ENCODE measurements around the gene TNS3. TPM values are rescaled to one million over a fixed set of nuclear protein-coding genes. Genes with fewer than 3 reads are reported as not detected.

The TNS3 gene
- total and polyA plus RNA-seq, 2 of the 13 experiments (the other 11 are each of a cell fraction or from before 2014, with no cell fraction given) = 52.9 to 55.7 TPM

DNA sequence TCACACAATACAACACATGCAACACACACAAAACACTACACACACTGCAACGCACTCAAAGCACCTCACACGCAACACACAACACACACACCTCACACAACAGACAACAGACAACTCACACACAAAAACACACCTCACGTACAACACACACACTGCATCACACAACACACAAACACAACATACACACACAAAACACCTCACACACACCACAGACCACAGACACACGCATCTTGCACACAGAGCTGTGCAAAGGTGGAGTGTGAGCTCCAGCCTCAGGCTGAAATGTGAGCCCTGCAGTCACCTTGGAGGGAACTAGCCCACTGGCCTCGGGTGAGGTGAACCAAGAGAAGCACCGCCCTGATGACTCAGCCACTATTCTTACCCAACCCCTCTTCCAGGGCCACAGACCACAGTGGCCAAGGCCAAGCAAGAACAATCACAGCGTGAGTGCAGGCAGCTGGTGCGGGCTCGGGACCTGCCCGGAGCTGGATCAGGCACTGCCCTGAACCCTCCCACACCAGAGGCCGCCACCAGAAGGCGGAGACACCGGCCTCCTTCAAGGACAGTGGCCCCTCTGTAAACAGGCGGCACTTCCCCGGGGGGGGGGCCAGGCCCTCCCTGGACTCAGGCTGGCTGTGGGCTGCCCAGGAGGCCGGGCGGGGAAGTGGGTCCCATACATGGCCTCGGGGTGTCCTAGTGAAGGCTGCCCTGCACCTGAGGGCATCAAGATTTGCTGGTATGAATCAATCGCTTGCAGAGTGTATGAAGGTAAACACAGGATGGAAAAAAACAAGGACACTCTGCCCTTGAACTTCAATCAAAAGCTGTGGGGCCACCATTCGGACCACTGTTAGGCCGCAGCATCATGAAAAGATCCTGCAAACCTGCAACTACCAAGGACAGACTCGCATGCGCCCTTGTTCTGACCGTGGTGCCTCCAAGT lies 106.7 kb downstream of the TNS3 start (continued):
- TF ChIP-seq ZNF879 (CRISPR knock-in tag; IDR thresholded peaks at IDR 0.05) = no peak
- TF ChIP-seq KDM3A (CRISPR knock-in tag; IDR thresholded peaks at IDR 0.05; ENCODE audit: low read depth) = peak; percentile 91
- peak; percentile 88 for TF ChIP-seq ZSCAN9 (CRISPR knock-in tag; IDR thresholded peaks at IDR 0.05; ENCODE audit: borderline replicate concordance)
- TF ChIP-seq, protein P1, sequence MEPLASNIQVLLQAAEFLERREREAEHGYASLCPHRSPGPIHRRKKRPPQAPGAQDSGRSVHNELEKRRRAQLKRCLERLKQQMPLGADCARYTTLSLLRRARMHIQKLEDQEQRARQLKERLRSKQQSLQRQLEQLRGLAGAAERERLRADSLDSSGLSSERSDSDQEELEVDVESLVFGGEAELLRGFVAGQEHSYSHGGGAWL (CRISPR knock-in tag; IDR thresholded peaks at IDR 0.05) = peak; percentile 65
- TF ChIP-seq, protein P2, sequence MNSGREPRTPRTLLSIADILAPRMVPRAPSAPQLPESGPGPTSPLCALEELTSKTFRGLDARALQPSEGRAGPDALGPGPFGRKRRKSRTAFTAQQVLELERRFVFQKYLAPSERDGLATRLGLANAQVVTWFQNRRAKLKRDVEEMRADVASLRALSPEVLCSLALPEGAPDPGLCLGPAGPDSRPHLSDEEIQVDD (CRISPR knock-in tag; IDR thresholded peaks at IDR 0.05; ENCODE audit: borderline replicate concordance) = no peak
- TF ChIP-seq PLRG1 (conservative IDR thresholded peaks at IDR 0.05) = no peak
- TF ChIP-seq, protein P3, sequence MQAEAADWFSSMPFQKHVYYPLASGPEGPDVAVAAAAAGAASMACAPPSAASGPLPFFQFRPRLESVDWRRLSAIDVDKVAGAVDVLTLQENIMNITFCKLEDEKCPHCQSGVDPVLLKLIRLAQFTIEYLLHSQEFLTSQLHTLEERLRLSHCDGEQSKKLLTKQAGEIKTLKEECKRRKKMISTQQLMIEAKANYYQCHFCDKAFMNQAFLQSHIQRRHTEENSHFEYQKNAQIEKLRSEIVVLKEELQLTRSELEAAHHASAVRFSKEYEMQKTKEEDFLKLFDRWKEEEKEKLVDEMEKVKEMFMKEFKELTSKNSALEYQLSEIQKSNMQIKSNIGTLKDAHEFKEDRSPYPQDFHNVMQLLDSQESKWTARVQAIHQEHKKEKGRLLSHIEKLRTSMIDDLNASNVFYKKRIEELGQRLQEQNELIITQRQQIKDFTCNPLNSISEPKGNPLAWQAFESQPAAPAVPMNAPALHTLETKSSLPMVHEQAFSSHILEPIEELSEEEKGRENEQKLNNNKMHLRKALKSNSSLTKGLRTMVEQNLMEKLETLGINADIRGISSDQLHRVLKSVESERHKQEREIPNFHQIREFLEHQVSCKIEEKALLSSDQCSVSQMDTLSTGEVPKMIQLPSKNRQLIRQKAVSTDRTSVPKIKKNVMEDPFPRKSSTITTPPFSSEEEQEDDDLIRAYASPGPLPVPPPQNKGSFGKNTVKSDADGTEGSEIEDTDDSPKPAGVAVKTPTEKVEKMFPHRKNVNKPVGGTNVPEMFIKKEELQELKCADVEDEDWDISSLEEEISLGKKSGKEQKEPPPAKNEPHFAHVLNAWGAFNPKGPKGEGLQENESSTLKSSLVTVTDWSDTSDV (CRISPR knock-in tag; IDR thresholded peaks at IDR 0.05) = 0 out of 2 replicates have a peak, but pooled peaks have one; percentile 82
- peak; percentile 75; the same call in 1 of the 2 replicates for TF ChIP-seq MIXL1 (CRISPR knock-in tag; IDR thresholded peaks at IDR 0.05)
- TF ChIP-seq ZNF766 (CRISPR knock-in tag; IDR thresholded peaks at IDR 0.05; ENCODE audit: borderline replicate concordance) = 0 out of 2 replicates have a peak, but pooled peaks have one; percentile 37
- TF ChIP-seq, protein P4, sequence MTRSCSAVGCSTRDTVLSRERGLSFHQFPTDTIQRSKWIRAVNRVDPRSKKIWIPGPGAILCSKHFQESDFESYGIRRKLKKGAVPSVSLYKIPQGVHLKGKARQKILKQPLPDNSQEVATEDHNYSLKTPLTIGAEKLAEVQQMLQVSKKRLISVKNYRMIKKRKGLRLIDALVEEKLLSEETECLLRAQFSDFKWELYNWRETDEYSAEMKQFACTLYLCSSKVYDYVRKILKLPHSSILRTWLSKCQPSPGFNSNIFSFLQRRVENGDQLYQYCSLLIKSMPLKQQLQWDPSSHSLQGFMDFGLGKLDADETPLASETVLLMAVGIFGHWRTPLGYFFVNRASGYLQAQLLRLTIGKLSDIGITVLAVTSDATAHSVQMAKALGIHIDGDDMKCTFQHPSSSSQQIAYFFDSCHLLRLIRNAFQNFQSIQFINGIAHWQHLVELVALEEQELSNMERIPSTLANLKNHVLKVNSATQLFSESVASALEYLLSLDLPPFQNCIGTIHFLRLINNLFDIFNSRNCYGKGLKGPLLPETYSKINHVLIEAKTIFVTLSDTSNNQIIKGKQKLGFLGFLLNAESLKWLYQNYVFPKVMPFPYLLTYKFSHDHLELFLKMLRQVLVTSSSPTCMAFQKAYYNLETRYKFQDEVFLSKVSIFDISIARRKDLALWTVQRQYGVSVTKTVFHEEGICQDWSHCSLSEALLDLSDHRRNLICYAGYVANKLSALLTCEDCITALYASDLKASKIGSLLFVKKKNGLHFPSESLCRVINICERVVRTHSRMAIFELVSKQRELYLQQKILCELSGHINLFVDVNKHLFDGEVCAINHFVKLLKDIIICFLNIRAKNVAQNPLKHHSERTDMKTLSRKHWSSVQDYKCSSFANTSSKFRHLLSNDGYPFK (CRISPR knock-in tag; IDR thresholded peaks at IDR 0.05; ENCODE audit: borderline replicate concordance) = peak; percentile 47; the same call in 1 of the 2 replicates
- TF ChIP-seq ZNF83 (CRISPR knock-in tag; IDR thresholded peaks at IDR 0.05; ENCODE audit: borderline replicate concordance) = 0 out of 2 replicates have a peak, but pooled peaks have one; percentile 40
- TF ChIP-seq, protein P5, sequence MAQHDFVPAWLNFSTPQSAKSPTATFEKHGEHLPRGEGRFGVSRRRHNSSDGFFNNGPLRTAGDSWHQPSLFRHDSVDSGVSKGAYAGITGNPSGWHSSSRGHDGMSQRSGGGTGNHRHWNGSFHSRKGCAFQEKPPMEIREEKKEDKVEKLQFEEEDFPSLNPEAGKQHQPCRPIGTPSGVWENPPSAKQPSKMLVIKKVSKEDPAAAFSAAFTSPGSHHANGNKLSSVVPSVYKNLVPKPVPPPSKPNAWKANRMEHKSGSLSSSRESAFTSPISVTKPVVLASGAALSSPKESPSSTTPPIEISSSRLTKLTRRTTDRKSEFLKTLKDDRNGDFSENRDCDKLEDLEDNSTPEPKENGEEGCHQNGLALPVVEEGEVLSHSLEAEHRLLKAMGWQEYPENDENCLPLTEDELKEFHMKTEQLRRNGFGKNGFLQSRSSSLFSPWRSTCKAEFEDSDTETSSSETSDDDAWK (CRISPR knock-in tag; IDR thresholded peaks at IDR 0.05) = no peak
- TF ChIP-seq ZNF652 (CRISPR knock-in tag; IDR thresholded peaks at IDR 0.05; ENCODE audit: borderline replicate concordance, low read depth) = peak; percentile 39; the same call in 1 of the 2 replicates
- TF ChIP-seq TP53 (CRISPR knock-in tag; conservative IDR thresholded peaks at IDR 0.05) = peak; percentile 33; the same call in 1 of the 2 replicates
- TF ChIP-seq ZSCAN21 (CRISPR knock-in tag; IDR thresholded peaks at IDR 0.05; ENCODE audit: borderline replicate concordance) = peak; percentile 98
- peak; percentile 71; the same call in 1 of the 2 replicates for TF ChIP-seq KAT7 (CRISPR knock-in tag; IDR thresholded peaks at IDR 0.05; ENCODE audit: borderline replicate concordance)
- no peak for TF ChIP-seq TCF12 (IDR thresholded peaks at IDR 0.05)
- peak; percentile 96 for TF ChIP-seq TCF12 (CRISPR knock-in tag; IDR thresholded peaks at IDR 0.05)
- TF ChIP-seq MATR3 (CRISPR knock-in tag; IDR thresholded peaks at IDR 0.05) = no peak
- TF ChIP-seq KAT2B (IDR thresholded peaks at IDR 0.05; ENCODE audit: borderline replicate concordance, low read depth, low read length) = no peak
- TF ChIP-seq CBX1 (IDR thresholded peaks at IDR 0.05; ENCODE audit: low read depth) = peak; percentile 60
- TF ChIP-seq ZNF883 (CRISPR knock-in tag; IDR thresholded peaks at IDR 0.05; ENCODE audit: not compliant biosample characterization) = peak; percentile 69

Data from HepG2 (cell line).